Astrocyte (in vitro differentiated cells and primary cell): Measurements from ENCODE around the gene SEL1L. TPM values are rescaled to one million over a fixed set of nuclear protein-coding genes. Genes with fewer than 3 reads are reported as not detected.

ENCODE experiments used
- DNase-seq: peaks from one replicate; pipeline ENCODE4 v3.0.0-alpha.2; 2010; ENCODE audit warnings: low read depth
- FAIRE-seq: peaks from 2 replicates; lab custom pipeline; 2011; peaks lifted over from hg19 to GRCh38; lab: Jason Lieb, UNC
- H2AFZ ChIP-seq: 2 replicates; pipeline ENCODE4 v1.6.0; 2012; ENCODE audit warnings: low read depth, low read length, inconsistent platforms
- H3K27ac ChIP-seq: 2 replicates; pipeline ENCODE4 v1.5.1; 2011; ENCODE audit warnings: low read depth, low read length, inconsistent platforms
- H3K27me3 ChIP-seq: 2 replicates; pipeline ENCODE4 v1.6.0; 2011; ENCODE audit warnings: low read length, inconsistent platforms; ENCODE audit not compliant: insufficient read depth
- H3K36me3 ChIP-seq: 2 replicates; pipeline ENCODE4 v1.5.1; 2011; ENCODE audit warnings: low read length, inconsistent platforms; ENCODE audit not compliant: insufficient read depth
- H3K4me1 ChIP-seq: 2 replicates; pipeline ENCODE4 v1.5.1; 2011; ENCODE audit warnings: low read length, inconsistent platforms; ENCODE audit not compliant: insufficient read depth
- H3K4me2 ChIP-seq: 2 replicates; pipeline ENCODE4 v1.6.0; 2012; ENCODE audit warnings: low read length, inconsistent platforms
- H3K4me3 ChIP-seq: 2 replicates; pipeline ENCODE4 v1.5.1; 2011; ENCODE audit warnings: low read depth, mild to moderate bottlenecking, low read length, inconsistent platforms; ENCODE audit not compliant: insufficient read depth
- H3K79me2 ChIP-seq: 2 replicates; pipeline ENCODE4 v1.6.0; 2012; ENCODE audit warnings: mild to moderate bottlenecking, low read length, inconsistent platforms; ENCODE audit not compliant: insufficient read depth
- H3K9ac ChIP-seq: 2 replicates; pipeline ENCODE4 v1.6.0; 2012; ENCODE audit warnings: mild to moderate bottlenecking, low read length, inconsistent platforms
- H3K9me3 ChIP-seq: 2 replicates; pipeline ENCODE4 v1.5.1; 2012; ENCODE audit warnings: low read depth, mild to moderate bottlenecking, low read length, inconsistent platforms; ENCODE audit not compliant: insufficient read depth
- H4K20me1 ChIP-seq: 2 replicates; pipeline ENCODE4 v1.6.0; 2012; ENCODE audit warnings: low read length, inconsistent platforms; ENCODE audit not compliant: insufficient read depth
- H3K27ac Mint-ChIP-seq: one replicate; pipeline ENCODE4 v1.8.0; 2021; ENCODE audit warnings: mild to moderate bottlenecking, mixed read lengths; ENCODE audit not compliant: unreplicated experiment
- H3K27me3 Mint-ChIP-seq: one replicate; pipeline ENCODE4 v1.8.0; 2021; ENCODE audit warnings: low read depth, mixed read lengths; ENCODE audit not compliant: unreplicated experiment
- H3K36me3 Mint-ChIP-seq: one replicate; pipeline ENCODE4 v1.8.0; 2021; ENCODE audit warnings: low read depth, mixed read lengths; ENCODE audit not compliant: unreplicated experiment
- H3K4me1 Mint-ChIP-seq: one replicate; pipeline ENCODE4 v1.8.0; 2021; ENCODE audit warnings: low read depth, mixed read lengths; ENCODE audit not compliant: unreplicated experiment
- H3K4me3 Mint-ChIP-seq: one replicate; pipeline ENCODE4 v1.8.0; 2021; ENCODE audit warnings: mild to moderate bottlenecking, moderate library complexity, mixed read lengths; ENCODE audit not compliant: unreplicated experiment
- H3K9me3 Mint-ChIP-seq: one replicate; pipeline ENCODE4 v1.8.0; 2021; ENCODE audit warnings: mild to moderate bottlenecking, mixed read lengths; ENCODE audit not compliant: unreplicated experiment
- EZH2 ChIP-seq: IDR thresholded peaks from 2 replicates; pipeline ENCODE4 v1.6.1; 2012; ENCODE audit warnings: mild to moderate bottlenecking, low read length, inconsistent platforms; ENCODE audit not compliant: insufficient read depth
- total RNA-seq: library from RNA; stranded (reverse); gene quantifications from 2 replicates; pipeline ENCODE4 v1.2.1, GENCODE V29; 2021
- TF ChIP-seq, protein P1 (sequence below): IDR thresholded peaks from 2 replicates; pipeline ENCODE4 v1.5.1; 2011; ENCODE audit warnings: low read depth, mild to moderate bottlenecking, inconsistent platforms, low read length, moderate library complexity; ENCODE audit not compliant: insufficient read depth

The SEL1L gene
- total RNA-seq, 1 donor from 2014 or later, result 108 TPM

DNA sequence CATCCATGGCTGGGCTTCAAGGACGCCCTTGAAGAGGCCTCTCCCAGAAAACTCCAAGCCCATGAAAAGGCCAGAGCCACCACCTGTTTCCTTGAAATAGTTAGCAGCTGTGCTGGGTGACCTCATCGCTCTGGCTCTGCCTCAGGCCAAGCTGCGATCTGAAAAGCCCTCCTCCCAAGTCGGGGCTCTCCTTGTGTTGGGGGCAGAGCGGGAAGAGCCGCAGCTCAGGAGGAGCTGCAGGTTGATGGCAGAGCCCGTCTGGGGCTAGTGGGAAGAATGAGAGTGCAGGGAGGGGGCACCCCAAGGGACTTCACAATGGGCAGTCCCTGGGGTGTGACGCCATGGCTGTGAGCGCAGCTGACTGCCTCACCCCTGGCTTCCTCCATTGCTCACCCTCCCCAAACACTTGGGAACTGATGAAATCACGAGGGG, 83.5 kb downstream of the SEL1L start:
- H3K4me3 ChIP-seq, result no peak overlapping the region
- no peak overlapping the region for H3K27ac Mint-ChIP-seq
- no peak overlapping the region for H3K27ac ChIP-seq
- H3K79me2 ChIP-seq, result no peaks in the 10 kb centered on the region
- H4K20me1 ChIP-seq, result no peaks in the 10 kb centered on the region
- TF ChIP-seq, protein P1, sequence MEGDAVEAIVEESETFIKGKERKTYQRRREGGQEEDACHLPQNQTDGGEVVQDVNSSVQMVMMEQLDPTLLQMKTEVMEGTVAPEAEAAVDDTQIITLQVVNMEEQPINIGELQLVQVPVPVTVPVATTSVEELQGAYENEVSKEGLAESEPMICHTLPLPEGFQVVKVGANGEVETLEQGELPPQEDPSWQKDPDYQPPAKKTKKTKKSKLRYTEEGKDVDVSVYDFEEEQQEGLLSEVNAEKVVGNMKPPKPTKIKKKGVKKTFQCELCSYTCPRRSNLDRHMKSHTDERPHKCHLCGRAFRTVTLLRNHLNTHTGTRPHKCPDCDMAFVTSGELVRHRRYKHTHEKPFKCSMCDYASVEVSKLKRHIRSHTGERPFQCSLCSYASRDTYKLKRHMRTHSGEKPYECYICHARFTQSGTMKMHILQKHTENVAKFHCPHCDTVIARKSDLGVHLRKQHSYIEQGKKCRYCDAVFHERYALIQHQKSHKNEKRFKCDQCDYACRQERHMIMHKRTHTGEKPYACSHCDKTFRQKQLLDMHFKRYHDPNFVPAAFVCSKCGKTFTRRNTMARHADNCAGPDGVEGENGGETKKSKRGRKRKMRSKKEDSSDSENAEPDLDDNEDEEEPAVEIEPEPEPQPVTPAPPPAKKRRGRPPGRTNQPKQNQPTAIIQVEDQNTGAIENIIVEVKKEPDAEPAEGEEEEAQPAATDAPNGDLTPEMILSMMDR, result no peak
- TF ChIP-seq EZH2, result no peak
- no peaks in the 10 kb centered on the region for H3K36me3 Mint-ChIP-seq
- no peak overlapping the region for H3K9ac ChIP-seq
- peaks cover 16% of the 10 kb centered on the region for H3K27me3 ChIP-seq
- no peaks in the 10 kb centered on the region for H3K9me3 Mint-ChIP-seq
- no peaks in the 10 kb centered on the region for H3K4me1 ChIP-seq
- no peak overlapping the region for H3K4me2 ChIP-seq
- H3K4me1 Mint-ChIP-seq, result peaks cover 6% of the 10 kb centered on the region
- no peak overlapping the region for H3K4me3 Mint-ChIP-seq
- H3K27me3 Mint-ChIP-seq, result no peaks in the 10 kb centered on the region
- FAIRE-seq (no peak), DNase-seq (peak; percentile 32)
- no peaks in the 10 kb centered on the region for H3K9me3 ChIP-seq
- H2AFZ ChIP-seq, result no peak overlapping the region
- H3K36me3 ChIP-seq, result no peaks in the 10 kb centered on the region

DNA sequence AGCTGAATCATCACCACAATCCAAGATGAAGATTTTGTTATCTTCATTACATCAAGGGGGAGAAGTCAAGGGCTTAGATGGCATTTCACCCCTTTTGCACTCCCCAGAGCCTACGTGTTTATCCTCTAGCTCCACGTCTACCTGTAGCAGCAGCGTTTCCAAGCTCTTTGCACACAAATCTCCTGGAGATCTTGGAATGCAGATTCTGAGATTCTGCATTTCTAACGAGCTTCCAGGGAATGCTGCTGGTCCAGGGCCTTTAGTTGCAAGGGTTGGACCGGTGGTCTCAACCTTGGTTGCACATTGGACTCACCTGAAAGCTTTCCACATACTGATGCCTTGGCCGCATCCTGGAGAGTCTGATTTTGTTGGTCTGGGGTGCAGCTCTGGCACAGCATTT, 84.1 kb downstream of the SEL1L start:
- H3K27me3 Mint-ChIP-seq, result no peaks in the 10 kb centered on the region
- Histone ChIP-seq H3K4me3 (no peak overlapping the region), H3K79me2 (no peaks in the 10 kb centered on the region), H3K9ac (no peak overlapping the region), H3K4me1 (no peaks in the 10 kb centered on the region), H3K9me3 (no peaks in the 10 kb centered on the region), H3K36me3 (no peaks in the 10 kb centered on the region), H4K20me1 (no peaks in the 10 kb centered on the region), H2AFZ (no peak overlapping the region), H3K27ac (no peak overlapping the region), H3K4me2 (no peak overlapping the region), H3K27me3 (peaks cover 16% of the 10 kb centered on the region)
- peaks cover 2% of the 10 kb centered on the region for H3K9me3 Mint-ChIP-seq
- H3K4me1 Mint-ChIP-seq, result peaks cover 6% of the 10 kb centered on the region
- DNase-seq, result no peak
- no peaks in the 10 kb centered on the region for H3K36me3 Mint-ChIP-seq
- TF ChIP-seq, protein P1, result no peak
- no peak for TF ChIP-seq EZH2
- H3K4me3 Mint-ChIP-seq, result no peak overlapping the region
- no peak for FAIRE-seq
- no peak overlapping the region for H3K27ac Mint-ChIP-seq

DNA sequence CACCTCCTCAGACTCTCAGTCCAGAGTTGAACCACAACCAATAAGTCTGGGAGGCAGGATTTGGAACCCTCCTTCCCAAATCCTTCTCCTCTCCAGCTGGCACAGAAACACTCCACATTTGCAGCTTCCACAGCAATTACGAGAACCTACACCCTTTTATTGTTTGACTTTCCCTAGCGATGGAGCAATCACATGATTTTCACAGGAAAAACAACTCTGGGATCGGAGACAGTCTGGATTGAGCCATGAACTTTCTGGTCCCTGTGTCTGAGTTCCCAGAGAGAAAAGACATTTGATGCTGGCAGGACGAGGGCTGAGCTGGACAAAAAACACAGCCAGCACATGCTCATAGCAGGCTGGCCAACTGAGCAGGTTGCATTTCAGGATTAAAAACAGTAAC, 84.5 kb downstream of the SEL1L start:
- H3K9ac ChIP-seq, result no peak overlapping the region
- no peak overlapping the region for H3K4me3 ChIP-seq
- peaks cover 6% of the 10 kb centered on the region for H3K4me1 Mint-ChIP-seq
- FAIRE-seq (no peak), DNase-seq (no peak)
- H2AFZ ChIP-seq, result no peak overlapping the region
- TF ChIP-seq, protein P1, result no peak
- TF ChIP-seq EZH2, result no peak
- H3K4me1 ChIP-seq, result no peaks in the 10 kb centered on the region
- no peaks in the 10 kb centered on the region for H3K36me3 ChIP-seq
- H3K27me3 Mint-ChIP-seq, result peaks cover under 1% of the 10 kb centered on the region
- peaks cover 16% of the 10 kb centered on the region for H3K27me3 ChIP-seq
- no peaks in the 10 kb centered on the region for H4K20me1 ChIP-seq
- H3K27ac ChIP-seq, result no peak overlapping the region
- H3K4me2 ChIP-seq, result no peak overlapping the region
- H3K9me3 ChIP-seq, result no peaks in the 10 kb centered on the region
- H3K79me2 ChIP-seq, result no peaks in the 10 kb centered on the region
- H3K36me3 Mint-ChIP-seq, result no peaks in the 10 kb centered on the region
- H3K4me3 Mint-ChIP-seq, result no peak overlapping the region
- H3K27ac Mint-ChIP-seq, result no peak overlapping the region
- peaks cover 4% of the 10 kb centered on the region for H3K9me3 Mint-ChIP-seq
